K562 (cell line): ENCODE results near the gene TTC13. TPM values are rescaled to one million over a fixed set of nuclear protein-coding genes. Genes with fewer than 3 reads are reported as not detected.

Experiments
- HDAC8 ChIP-seq: fragments of 450-650 bp; IDR thresholded peaks from 2 replicates; pipeline ENCODE4 v1.6.1; 2016; ENCODE audit warnings: mild to moderate bottlenecking, missing genetic modification characterization, moderate library complexity, missing compliant biosample characterization
- MGA ChIP-seq: fragments of 450-650 bp; IDR thresholded peaks from 2 replicates; pipeline ENCODE4 v1.6.1; 2016; ENCODE audit warnings: mild to moderate bottlenecking, moderate library complexity
- TAF9B ChIP-seq: fragments of 450-650 bp; IDR thresholded peaks from 2 replicates; pipeline ENCODE4 v1.6.1; 2018; ENCODE audit warnings: mild to moderate bottlenecking; ENCODE audit not compliant: partially characterized antibody
- TCF7 ChIP-seq: sonication (generic); IDR thresholded peaks from 2 replicates; pipeline ENCODE4 v1.6.1; 2016; ENCODE audit warnings: antibody characterized with exemption, borderline replicate concordance
- TEAD1 ChIP-seq, 2 experiments: fragments of 450-650 bp in 1 of 2; sonication (generic) in 1 of 2; formaldehyde crosslinking; IDR thresholded peaks; 2 replicates each; pipeline versions ENCODE4 v1.4.0 to v1.8.0; 2020 to 2022; ENCODE audit warnings: mild to moderate bottlenecking in 2 of 2, missing genetic modification reagents in 1 of 2
- TEAD4 ChIP-seq, 2 experiments: sonication (generic) in 1 of 2; formaldehyde crosslinking in 1 of 2; IDR thresholded peaks; 2 replicates each; pipeline versions ENCODE4 v1.6.1 to v1.8.0; 2012 to 2022; ENCODE audit warnings: borderline replicate concordance in 1 of 2, inconsistent platforms in 1 of 2, low read length in 1 of 2, mild to moderate bottlenecking in 1 of 2, missing genetic modification reagents in 1 of 2
- polyA plus RNA-seq, 8 experiments: library from polyadenylated mRNA; depleted of rRNA in 4 of 8; stranded (reverse) in 5 of 8; unstranded in 3 of 8; fragments of >200 nt; fragmentation: Nextera tagmentation in 2 of 8; fragmentation: Illumina TruSeq in 1 of 8; extraction: Ambion mirVana in 2 of 8; extraction: Trizol in 1 of 8; gene quantifications; 2 replicates each; pipeline versions ENCODE4 v1.2.1 to v1.2.3, GENCODE V29; 2011 to 2014; ENCODE audit warnings: inconsistent platforms in 1 of 8, missing spikeins in 1 of 8
- total RNA-seq, 7 experiments: library from RNA; depleted of rRNA in 6 of 7; stranded (reverse); fragments of >200 nt in 6 of 7; fragmentation: Illumina TruSeq in 2 of 7; extraction: Trizol in 2 of 7; gene quantifications; 2 replicates each; pipeline versions ENCODE4 v1.2.1 to v1.2.3, GENCODE V29; 2011 to 2021; ENCODE audit warnings: low replicate concordance in 1 of 7
- TF ChIP-seq, protein P1 (sequence below), 2 experiments: IDR thresholded peaks; 2 replicates each; pipeline ENCODE4 v1.6.1; 2011; ENCODE audit warnings: borderline replicate concordance in 1 of 2, control low read depth in 1 of 2, low read depth in 1 of 2, low read length in 1 of 2, mild to moderate bottlenecking in 1 of 2, mixed read lengths in 1 of 2, moderate library complexity in 1 of 2; ENCODE audit not compliant: insufficient read depth in 1 of 2, insufficient read length in 1 of 2, poor library complexity in 1 of 2, severe bottlenecking in 1 of 2; ENCODE audit errors: extremely low read depth in 1 of 2
- TF ChIP-seq, protein P2 (sequence below): fragments of 250-450 bp; sonication (Bioruptor Pico); IDR thresholded peaks from 2 replicates; pipeline ENCODE4 v1.4.0; 2020

TTC13 gene
- total and polyA plus RNA-seq, 9 of the 15 experiments (the other 6 are each of a cell fraction or from before 2014, with no cell fraction given): 1.7 to 13.8 (median 9.6) TPM

GRCh38 chr1:230917284-230918135 is 61.2 kb downstream of the TTC13 start (continued):
- TF ChIP-seq TEAD1 (CRISPR knock-in tag; IDR thresholded peaks at IDR 0.05) (peak; percentile 44 to 49; a peak in 2 of 4 replicates), HDAC8 (tag) (no peak), TEAD4 (IDR thresholded peaks at IDR 0.05; ENCODE audit: low read length) (peak; percentile 39; the same call in 1 of the 2 replicates), TEAD4 (CRISPR knock-in tag; IDR thresholded peaks at IDR 0.05; ENCODE audit: borderline replicate concordance) (no peak), TAF9B (no peak), MGA (no peak), TCF7 (no peak)
- TF ChIP-seq, protein P1, sequence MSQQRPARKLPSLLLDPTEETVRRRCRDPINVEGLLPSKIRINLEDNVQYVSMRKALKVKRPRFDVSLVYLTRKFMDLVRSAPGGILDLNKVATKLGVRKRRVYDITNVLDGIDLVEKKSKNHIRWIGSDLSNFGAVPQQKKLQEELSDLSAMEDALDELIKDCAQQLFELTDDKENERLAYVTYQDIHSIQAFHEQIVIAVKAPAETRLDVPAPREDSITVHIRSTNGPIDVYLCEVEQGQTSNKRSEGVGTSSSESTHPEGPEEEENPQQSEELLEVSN (IDR thresholded peaks at IDR 0.05; ENCODE audit: borderline replicate concordance in 1 of 2, extremely low read depth in 1 of 2, insufficient read depth in 1 of 2, insufficient read length in 1 of 2, low read depth in 1 of 2, low read length in 1 of 2, poor library complexity in 1 of 2, severe bottlenecking in 1 of 2): no peak
- TF ChIP-seq, protein P2, sequence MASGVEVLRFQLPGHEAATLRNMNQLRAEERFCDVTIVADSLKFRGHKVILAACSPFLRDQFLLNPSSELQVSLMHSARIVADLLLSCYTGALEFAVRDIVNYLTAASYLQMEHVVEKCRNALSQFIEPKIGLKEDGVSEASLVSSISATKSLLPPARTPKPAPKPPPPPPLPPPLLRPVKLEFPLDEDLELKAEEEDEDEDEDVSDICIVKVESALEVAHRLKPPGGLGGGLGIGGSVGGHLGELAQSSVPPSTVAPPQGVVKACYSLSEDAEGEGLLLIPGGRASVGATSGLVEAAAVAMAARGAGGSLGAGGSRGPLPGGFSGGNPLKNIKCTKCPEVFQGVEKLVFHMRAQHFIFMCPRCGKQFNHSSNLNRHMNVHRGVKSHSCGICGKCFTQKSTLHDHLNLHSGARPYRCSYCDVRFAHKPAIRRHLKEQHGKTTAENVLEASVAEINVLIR (CRISPR knock-in tag): no peak
